K562 (cell line): Measurements from ENCODE around the gene CAPN2. TPM values are rescaled to one million over a fixed set of nuclear protein-coding genes. Genes with fewer than 3 reads are reported as not detected.

Experiments
- ATAC-seq: fragments of 200-7000 bp; cut with Tn5 transposase; 3 replicates; pipeline ENCODE4 v1.9.1; 2020; ENCODE audit warnings: moderate library complexity
- BruUV-seq: library from RNA; stranded (reverse); fragments of 400-500 nt; replicated peaks from 2 replicates; lab custom pipeline; 2021; lab: Mats Ljungman, UMichigan
- CTCF ChIA-PET: fragments of 300-600 bp; formaldehyde crosslinking; extraction: SDS; loops from one replicate; lab custom pipeline; 2021; ENCODE audit warnings: low intra/inter-chr PET ratio; lab: Yijun Ruan, JAX
- POLR2A ChIA-PET: fragments of 300-600, 350-650 bp; sonication (Branson Sonifier 250); formaldehyde crosslinking; extraction: SDS; loops from one replicate; lab custom pipeline; 2021; ENCODE audit warnings: antibody characterized with exemption, inconsistent platforms; lab: Yijun Ruan, JAX
- DNase-seq, 4 experiments: peaks; one replicate each; pipeline versions ENCODE4 v3.0.0 to v3.0.0-alpha.2; 2011 to 2018; ENCODE audit warnings: low spot score in 3 of 4, mixed read lengths in 3 of 4; ENCODE audit errors: extremely low read depth in 1 of 4
- FAIRE-seq: peaks from 2 replicates; lab custom pipeline; 2011; peaks lifted over from hg19 to GRCh38; lab: Jason Lieb, UNC
- H2AFZ ChIP-seq: 2 replicates; pipeline ENCODE4 v1.6.0; 2011; ENCODE audit warnings: low read depth, low read length, control low read depth, inconsistent platforms
- H3K27ac ChIP-seq: fragments of 200-600 bp; 3 replicates; pipeline ENCODE4 v1.8.0; 2011; ENCODE audit warnings: low read depth, mild to moderate bottlenecking, control low read depth, inconsistent platforms, low read length, moderate library complexity, mixed read lengths; ENCODE audit errors: extremely low read depth
- H3K27me3 ChIP-seq, 2 experiments: fragments of 300-600 bp in 1 of 2; 2 replicates in 1 of 2; 3 replicates in 1 of 2; pipeline versions ENCODE4 v1.6.0 to v1.8.0; 2011; ENCODE audit warnings: inconsistent platforms in 2 of 2, low read length in 2 of 2, mild to moderate bottlenecking in 1 of 2, mixed read lengths in 1 of 2, moderate library complexity in 1 of 2; ENCODE audit not compliant: control insufficient read depth in 2 of 2, insufficient read depth in 2 of 2
- H3K36me3 ChIP-seq: fragments of 300-600 bp; 3 replicates; pipeline ENCODE4 v1.8.0; 2011; ENCODE audit warnings: mild to moderate bottlenecking, low read length, inconsistent platforms; ENCODE audit not compliant: control insufficient read depth, insufficient read depth
- H3K4me1 ChIP-seq, 2 experiments: fragments of 200-600 bp in 1 of 2; replicated peaks in 1 of 2; 2 replicates in 1 of 2; 3 replicates in 1 of 2; pipeline versions ENCODE4 v1.5.1 to v1.8.0; 2011; ENCODE audit warnings: inconsistent platforms in 2 of 2, low read length in 2 of 2, mild to moderate bottlenecking in 1 of 2, mixed read lengths in 1 of 2, moderate library complexity in 1 of 2; ENCODE audit not compliant: control insufficient read depth in 2 of 2, insufficient read depth in 2 of 2
- H3K4me2 ChIP-seq: 2 replicates; pipeline ENCODE4 v1.6.1; 2011; ENCODE audit warnings: low read length, control low read depth, inconsistent platforms, mixed read lengths; ENCODE audit not compliant: insufficient read depth
- H3K4me3 ChIP-seq: fragments of 200-600 bp; sonication (generic), shearing (Covaris generic); 2 replicates; pipeline ENCODE4 v1.5.1; 2016; ENCODE audit warnings: control low read depth, inconsistent platforms
- H3K79me2 ChIP-seq: fragments of 200-600 bp; 3 replicates; pipeline ENCODE4 v1.8.0; 2011; ENCODE audit warnings: low read length, inconsistent platforms; ENCODE audit not compliant: control insufficient read depth, insufficient read depth
- H3K9ac ChIP-seq, 2 experiments: 2 replicates each; pipeline versions ENCODE4 v1.6.0 to v1.6.1; 2011; ENCODE audit warnings: low read depth in 2 of 2, low read length in 2 of 2, control low read depth in 1 of 2, inconsistent platforms in 1 of 2, mild to moderate bottlenecking in 1 of 2, mixed read lengths in 1 of 2; ENCODE audit not compliant: insufficient read depth in 1 of 2
- H3K9me1 ChIP-seq: one replicate; pipeline ENCODE4 v1.6.0; 2011; ENCODE audit warnings: inconsistent platforms, mild to moderate bottlenecking, low read length, moderate library complexity; ENCODE audit not compliant: control insufficient read depth, insufficient read depth
- H3K9me3 ChIP-seq: replicated peaks from 2 replicates; pipeline ENCODE4 v1.5.1; 2011; ENCODE audit warnings: low read depth, low read length, inconsistent platforms; ENCODE audit not compliant: control insufficient read depth, insufficient read depth
- H4K20me1 ChIP-seq: replicated peaks from 2 replicates; pipeline ENCODE4 v1.6.1; 2011; ENCODE audit warnings: low read length, inconsistent platforms, mixed read lengths; ENCODE audit not compliant: control insufficient read depth, insufficient read depth
- DMBX1 ChIP-seq: fragments of 250-450 bp; sonication (Bioruptor Pico); IDR thresholded peaks from 2 replicates; pipeline ENCODE4 v1.8.0; 2022; ENCODE audit warnings: inconsistent platforms, mild to moderate bottlenecking, moderate library complexity, borderline replicate concordance
- EP300 ChIP-seq: IDR thresholded peaks from 2 replicates; pipeline ENCODE4 v1.6.1; 2012; ENCODE audit warnings: low read length, improper control_type of control experiment
- HMG20A ChIP-seq: fragments of 450-650 bp; formaldehyde crosslinking; conservative IDR thresholded peaks from 2 replicates; pipeline ENCODE4 v1.4.0; 2020; ENCODE audit warnings: mild to moderate bottlenecking, mixed read lengths
- IFI16 ChIP-seq: fragments of 250-450 bp; sonication (Bioruptor Pico); IDR thresholded peaks from 2 replicates; pipeline ENCODE4 v2.1.2; 2022; ENCODE audit warnings: mild to moderate bottlenecking, inconsistent platforms
- SP1 ChIP-seq: sonication (generic); formaldehyde crosslinking; IDR thresholded peaks from 2 replicates; pipeline ENCODE4 v1.8.1; 2022; ENCODE audit warnings: mild to moderate bottlenecking, missing genetic modification reagents
- ZNF175 ChIP-seq: fragments of 200-800 bp; sonication (Bioruptor generic); IDR thresholded peaks from 2 replicates; pipeline ENCODE4 v1.6.1; 2016; ENCODE audit warnings: low read depth, mild to moderate bottlenecking, missing genetic modification characterization, missing compliant biosample characterization
- ZNF347 ChIP-seq: fragments of 450-650 bp; formaldehyde crosslinking; IDR thresholded peaks from 2 replicates; pipeline ENCODE4 v1.4.0; 2020; ENCODE audit warnings: low read depth, mild to moderate bottlenecking, moderate library complexity
- ZNF444 ChIP-seq: fragments of 250-450 bp; sonication (Bioruptor Pico); IDR thresholded peaks from 2 replicates; pipeline ENCODE4 v1.4.0; 2020; ENCODE audit warnings: mild to moderate bottlenecking, moderate library complexity
- WGBS: fragments of 100-300 bp; shearing (Covaris generic); methylation state at CpG from one replicate; pipeline ENCODE4 v1.1.6; 2016; ENCODE audit warnings: low coverage, mixed read lengths; ENCODE audit not compliant: insufficient coverage; ENCODE audit errors: missing lambda C conversion rate; 5-methylcytosine and 5-hydroxymethylcytosine counted together
- in situ Hi-C: fragments of 300-500 bp; cut with MboI; formaldehyde crosslinking; loops from 4 replicates; pipeline ENCODE4 v1.15.0; 2018; ENCODE audit warnings: inconsistent platforms, mixed read lengths
- intact Hi-C: fragments of 100-400 bp; cut with micrococcal nuclease; formaldehyde crosslinking; loops from 2 replicates; pipeline ENCODE4 v1.14.2; 2022
- polyA plus RNA-seq, 8 experiments: library from polyadenylated mRNA; depleted of rRNA in 4 of 8; stranded (reverse) in 5 of 8; unstranded in 3 of 8; fragments of >200 nt; fragmentation: Nextera tagmentation in 2 of 8; fragmentation: Illumina TruSeq in 1 of 8; extraction: Ambion mirVana in 2 of 8; extraction: Trizol in 1 of 8; gene quantifications; 2 replicates each; pipeline versions ENCODE4 v1.2.1 to v1.2.3, GENCODE V29; 2011 to 2014; ENCODE audit warnings: inconsistent platforms in 1 of 8, missing spikeins in 1 of 8
- total RNA-seq, 7 experiments: library from RNA; depleted of rRNA in 6 of 7; stranded (reverse); fragments of >200 nt in 6 of 7; fragmentation: Illumina TruSeq in 2 of 7; extraction: Trizol in 2 of 7; gene quantifications; 2 replicates each; pipeline versions ENCODE4 v1.2.1 to v1.2.3, GENCODE V29; 2011 to 2021; ENCODE audit warnings: low replicate concordance in 1 of 7
- TF ChIP-seq, protein P1 (sequence below): fragments of 200-800 bp; sonication (Bioruptor generic); IDR thresholded peaks from 2 replicates; pipeline ENCODE4 v1.6.1; 2016; ENCODE audit warnings: missing genetic modification characterization, missing compliant biosample characterization
- TF ChIP-seq, protein P2 (sequence below): fragments of 450-650 bp; IDR thresholded peaks from 2 replicates; pipeline ENCODE4 v1.6.1; 2017; ENCODE audit warnings: mild to moderate bottlenecking, moderate library complexity
- TF ChIP-seq, protein P3 (sequence below): fragments of 450-650 bp; formaldehyde crosslinking; IDR thresholded peaks from 2 replicates; pipeline ENCODE4 v1.4.0; 2020; ENCODE audit warnings: mild to moderate bottlenecking, moderate library complexity
- TF ChIP-seq, protein P4 (sequence below): fragments of 250-450 bp; sonication (Bioruptor Pico); IDR thresholded peaks from 2 replicates; pipeline ENCODE4 v1.8.0; 2022; ENCODE audit warnings: moderate library complexity, mild to moderate bottlenecking, inconsistent platforms

The CAPN2 gene
- total and polyA plus RNA-seq, 9 of the 15 experiments (the other 6 are each of a cell fraction or from before 2014, with no cell fraction given), result 24.6 to 157 (median 101) TPM

DNA sequence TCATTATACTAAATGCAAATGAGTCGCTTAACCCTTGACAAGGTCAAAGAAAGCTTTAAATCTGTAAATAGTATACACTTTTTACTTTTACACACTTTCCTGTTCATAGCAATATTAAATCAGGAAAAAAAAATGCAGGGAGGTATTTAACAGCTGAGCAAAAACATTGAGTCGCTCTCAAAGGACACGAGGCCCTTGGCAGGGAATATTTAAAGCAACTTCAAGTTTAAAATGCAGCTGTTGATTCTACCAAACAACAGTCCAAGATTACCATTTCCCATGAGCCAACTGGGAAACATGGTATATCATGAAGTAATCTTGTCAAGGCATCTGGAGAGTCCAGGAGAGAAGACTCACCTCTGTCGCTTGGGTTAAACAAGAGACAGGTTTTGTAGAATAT lies 62.7 kb downstream of the CAPN2 start:
- ChIA-PET CTCF (no interaction called here), POLR2A (interaction anchor here (0.5 to 9.8 kb wide), 5 partner anchors 11 to 786 kb away, joined by 3 to 75 read pairs (median 3); no protein-coding TSS in a partner anchor)
- in situ Hi-C loops, result no loop called here
- Histone ChIP-seq H3K4me1 (peaks cover 29 to 63% of the 10 kb centered on the region in 2 experiments), H3K27ac (peak overlapping the region; percentile 87), H4K20me1 (no peaks in the 10 kb centered on the region), H2AFZ (no peak overlapping the region), H3K9me3 (no peaks in the 10 kb centered on the region), H3K79me2 (peaks cover 22% of the 10 kb centered on the region; the same call in 2 of the 3 replicates), H3K27me3 (no peaks in the 10 kb centered on the region), H3K4me2 (no peak overlapping the region), H3K9me1 (no peaks in the 10 kb centered on the region), H3K4me3 (no peak overlapping the region), H3K36me3 (peaks cover 94% of the 10 kb centered on the region), H3K9ac (peak overlapping the region in 1 of 2 experiments; percentile 53; a peak in 2 of 4 replicates)
- FAIRE-seq (no peak), DNase-seq (no peak), ATAC-seq (no peak)
- 36% methylated on average over 4 of the region's 4 CpGs for WGBS
- no TSS peak for BruUV-seq
- intact Hi-C loops, result no loop called here
- peak; percentile 22; the same call in 1 of the 2 replicates for TF ChIP-seq ZNF444
- TF ChIP-seq, protein P1, sequence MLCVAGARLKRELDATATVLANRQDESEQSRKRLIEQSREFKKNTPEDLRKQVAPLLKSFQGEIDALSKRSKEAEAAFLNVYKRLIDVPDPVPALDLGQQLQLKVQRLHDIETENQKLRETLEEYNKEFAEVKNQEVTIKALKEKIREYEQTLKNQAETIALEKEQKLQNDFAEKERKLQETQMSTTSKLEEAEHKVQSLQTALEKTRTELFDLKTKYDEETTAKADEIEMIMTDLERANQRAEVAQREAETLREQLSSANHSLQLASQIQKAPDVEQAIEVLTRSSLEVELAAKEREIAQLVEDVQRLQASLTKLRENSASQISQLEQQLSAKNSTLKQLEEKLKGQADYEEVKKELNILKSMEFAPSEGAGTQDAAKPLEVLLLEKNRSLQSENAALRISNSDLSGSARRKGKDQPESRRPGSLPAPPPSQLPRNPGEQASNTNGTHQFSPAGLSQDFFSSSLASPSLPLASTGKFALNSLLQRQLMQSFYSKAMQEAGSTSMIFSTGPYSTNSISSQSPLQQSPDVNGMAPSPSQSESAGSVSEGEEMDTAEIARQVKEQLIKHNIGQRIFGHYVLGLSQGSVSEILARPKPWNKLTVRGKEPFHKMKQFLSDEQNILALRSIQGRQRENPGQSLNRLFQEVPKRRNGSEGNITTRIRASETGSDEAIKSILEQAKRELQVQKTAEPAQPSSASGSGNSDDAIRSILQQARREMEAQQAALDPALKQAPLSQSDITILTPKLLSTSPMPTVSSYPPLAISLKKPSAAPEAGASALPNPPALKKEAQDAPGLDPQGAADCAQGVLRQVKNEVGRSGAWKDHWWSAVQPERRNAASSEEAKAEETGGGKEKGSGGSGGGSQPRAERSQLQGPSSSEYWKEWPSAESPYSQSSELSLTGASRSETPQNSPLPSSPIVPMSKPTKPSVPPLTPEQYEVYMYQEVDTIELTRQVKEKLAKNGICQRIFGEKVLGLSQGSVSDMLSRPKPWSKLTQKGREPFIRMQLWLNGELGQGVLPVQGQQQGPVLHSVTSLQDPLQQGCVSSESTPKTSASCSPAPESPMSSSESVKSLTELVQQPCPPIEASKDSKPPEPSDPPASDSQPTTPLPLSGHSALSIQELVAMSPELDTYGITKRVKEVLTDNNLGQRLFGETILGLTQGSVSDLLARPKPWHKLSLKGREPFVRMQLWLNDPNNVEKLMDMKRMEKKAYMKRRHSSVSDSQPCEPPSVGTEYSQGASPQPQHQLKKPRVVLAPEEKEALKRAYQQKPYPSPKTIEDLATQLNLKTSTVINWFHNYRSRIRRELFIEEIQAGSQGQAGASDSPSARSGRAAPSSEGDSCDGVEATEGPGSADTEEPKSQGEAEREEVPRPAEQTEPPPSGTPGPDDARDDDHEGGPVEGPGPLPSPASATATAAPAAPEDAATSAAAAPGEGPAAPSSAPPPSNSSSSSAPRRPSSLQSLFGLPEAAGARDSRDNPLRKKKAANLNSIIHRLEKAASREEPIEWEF (CRISPR knock-in tag), result peak; percentile 43; the same call in 1 of the 2 replicates
- TF ChIP-seq, protein P2, sequence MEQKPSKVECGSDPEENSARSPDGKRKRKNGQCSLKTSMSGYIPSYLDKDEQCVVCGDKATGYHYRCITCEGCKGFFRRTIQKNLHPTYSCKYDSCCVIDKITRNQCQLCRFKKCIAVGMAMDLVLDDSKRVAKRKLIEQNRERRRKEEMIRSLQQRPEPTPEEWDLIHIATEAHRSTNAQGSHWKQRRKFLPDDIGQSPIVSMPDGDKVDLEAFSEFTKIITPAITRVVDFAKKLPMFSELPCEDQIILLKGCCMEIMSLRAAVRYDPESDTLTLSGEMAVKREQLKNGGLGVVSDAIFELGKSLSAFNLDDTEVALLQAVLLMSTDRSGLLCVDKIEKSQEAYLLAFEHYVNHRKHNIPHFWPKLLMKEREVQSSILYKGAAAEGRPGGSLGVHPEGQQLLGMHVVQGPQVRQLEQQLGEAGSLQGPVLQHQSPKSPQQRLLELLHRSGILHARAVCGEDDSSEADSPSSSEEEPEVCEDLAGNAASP, result 0 out of 2 replicates have a peak, but pooled peaks have one; percentile 7
- TF ChIP-seq, protein P3, sequence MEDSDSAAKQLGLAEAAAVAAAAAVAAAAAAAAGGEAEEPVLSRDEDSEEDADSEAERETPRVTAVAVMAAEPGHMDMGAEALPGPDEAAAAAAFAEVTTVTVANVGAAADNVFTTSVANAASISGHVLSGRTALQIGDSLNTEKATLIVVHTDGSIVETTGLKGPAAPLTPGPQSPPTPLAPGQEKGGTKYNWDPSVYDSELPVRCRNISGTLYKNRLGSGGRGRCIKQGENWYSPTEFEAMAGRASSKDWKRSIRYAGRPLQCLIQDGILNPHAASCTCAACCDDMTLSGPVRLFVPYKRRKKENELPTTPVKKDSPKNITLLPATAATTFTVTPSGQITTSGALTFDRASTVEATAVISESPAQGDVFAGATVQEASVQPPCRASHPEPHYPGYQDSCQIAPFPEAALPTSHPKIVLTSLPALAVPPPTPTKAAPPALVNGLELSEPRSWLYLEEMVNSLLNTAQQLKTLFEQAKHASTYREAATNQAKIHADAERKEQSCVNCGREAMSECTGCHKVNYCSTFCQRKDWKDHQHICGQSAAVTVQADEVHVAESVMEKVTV (CRISPR knock-in tag), result no peak; the same call in 1 of the 2 replicates
- TF ChIP-seq SP1, result 0 out of 2 replicates have a peak, but pooled peaks have one; percentile 12
- TF ChIP-seq ZNF175 (CRISPR knock-in tag), result 0 out of 2 replicates have a peak, but pooled peaks have one; percentile 13
- TF ChIP-seq, protein P4, sequence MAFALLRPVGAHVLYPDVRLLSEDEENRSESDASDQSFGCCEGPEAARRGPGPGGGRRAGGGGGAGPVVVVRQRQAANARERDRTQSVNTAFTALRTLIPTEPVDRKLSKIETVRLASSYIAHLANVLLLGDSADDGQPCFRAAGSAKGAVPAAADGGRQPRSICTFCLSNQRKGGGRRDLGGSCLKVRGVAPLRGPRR (CRISPR knock-in tag), result peak; percentile 63; the same call in 1 of the 2 replicates
- TF ChIP-seq IFI16, result 0 out of 2 replicates have a peak, but pooled peaks have one; percentile 15
- TF ChIP-seq ZNF347 (CRISPR knock-in tag), result no peak
- TF ChIP-seq DMBX1 (CRISPR knock-in tag), result peak; percentile 62; the same call in 1 of the 2 replicates
- TF ChIP-seq EP300, result no peak
- no peak for TF ChIP-seq HMG20A (CRISPR knock-in tag)
